ENCODE measurements around the gene FER1L5. TPM values are rescaled to one million over a fixed set of nuclear protein-coding genes. Genes with fewer than 3 reads are reported as not detected.

FER1L5 gene
- total RNA-seq, 1 experiment from 2014 or later, result 0.91 TPM

DNA sequence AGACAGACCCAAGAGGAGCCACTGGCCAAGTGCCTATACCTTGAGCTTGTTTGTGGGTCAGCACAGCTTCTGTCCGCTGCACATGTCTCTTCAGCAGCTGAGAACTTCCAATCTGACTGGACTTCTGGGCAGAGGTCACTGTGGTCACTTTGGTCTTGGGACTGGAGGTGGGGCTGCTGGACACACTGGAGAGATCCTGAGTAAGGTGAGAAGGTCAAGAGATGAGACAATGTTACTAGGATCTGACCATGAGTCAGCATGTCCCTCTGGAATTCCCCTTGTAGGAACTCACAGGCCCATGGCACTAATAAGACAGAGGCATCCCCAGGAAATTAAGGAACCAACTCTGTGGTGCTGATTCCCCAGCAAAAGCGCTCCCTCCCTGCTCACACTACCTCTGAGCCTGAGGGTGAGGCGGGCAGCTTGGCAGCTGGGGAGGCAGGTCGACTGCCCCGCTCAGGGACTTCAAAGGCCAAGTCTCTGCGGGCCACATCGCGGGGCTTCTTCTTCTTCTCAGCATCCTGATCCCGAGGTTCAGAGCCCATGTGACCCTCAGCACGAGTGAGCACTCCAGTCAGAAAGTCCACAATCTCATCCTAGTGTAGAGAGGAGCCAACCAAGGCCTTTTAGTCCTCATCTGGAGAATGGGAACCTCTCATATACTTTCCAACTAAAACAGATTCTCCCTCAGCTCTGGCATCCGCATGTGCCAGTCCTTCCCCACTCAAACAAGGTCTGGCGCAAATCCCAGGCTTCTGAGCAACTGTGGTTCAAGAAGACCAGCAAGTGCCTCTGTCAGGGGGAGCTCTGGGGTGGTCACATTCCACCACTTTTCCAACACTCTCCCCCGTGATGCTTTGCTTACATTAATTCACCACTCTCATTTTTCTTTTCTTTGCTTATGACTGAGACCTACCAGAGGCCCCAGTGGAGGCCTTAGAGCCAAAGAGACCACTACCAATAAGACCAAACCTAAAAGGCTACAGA, 33.8 kb upstream of the FER1L5 start (continued):
- TF ChIP-seq, protein P1, sequence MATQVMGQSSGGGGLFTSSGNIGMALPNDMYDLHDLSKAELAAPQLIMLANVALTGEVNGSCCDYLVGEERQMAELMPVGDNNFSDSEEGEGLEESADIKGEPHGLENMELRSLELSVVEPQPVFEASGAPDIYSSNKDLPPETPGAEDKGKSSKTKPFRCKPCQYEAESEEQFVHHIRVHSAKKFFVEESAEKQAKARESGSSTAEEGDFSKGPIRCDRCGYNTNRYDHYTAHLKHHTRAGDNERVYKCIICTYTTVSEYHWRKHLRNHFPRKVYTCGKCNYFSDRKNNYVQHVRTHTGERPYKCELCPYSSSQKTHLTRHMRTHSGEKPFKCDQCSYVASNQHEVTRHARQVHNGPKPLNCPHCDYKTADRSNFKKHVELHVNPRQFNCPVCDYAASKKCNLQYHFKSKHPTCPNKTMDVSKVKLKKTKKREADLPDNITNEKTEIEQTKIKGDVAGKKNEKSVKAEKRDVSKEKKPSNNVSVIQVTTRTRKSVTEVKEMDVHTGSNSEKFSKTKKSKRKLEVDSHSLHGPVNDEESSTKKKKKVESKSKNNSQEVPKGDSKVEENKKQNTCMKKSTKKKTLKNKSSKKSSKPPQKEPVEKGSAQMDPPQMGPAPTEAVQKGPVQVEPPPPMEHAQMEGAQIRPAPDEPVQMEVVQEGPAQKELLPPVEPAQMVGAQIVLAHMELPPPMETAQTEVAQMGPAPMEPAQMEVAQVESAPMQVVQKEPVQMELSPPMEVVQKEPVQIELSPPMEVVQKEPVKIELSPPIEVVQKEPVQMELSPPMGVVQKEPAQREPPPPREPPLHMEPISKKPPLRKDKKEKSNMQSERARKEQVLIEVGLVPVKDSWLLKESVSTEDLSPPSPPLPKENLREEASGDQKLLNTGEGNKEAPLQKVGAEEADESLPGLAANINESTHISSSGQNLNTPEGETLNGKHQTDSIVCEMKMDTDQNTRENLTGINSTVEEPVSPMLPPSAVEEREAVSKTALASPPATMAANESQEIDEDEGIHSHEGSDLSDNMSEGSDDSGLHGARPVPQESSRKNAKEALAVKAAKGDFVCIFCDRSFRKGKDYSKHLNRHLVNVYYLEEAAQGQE (IDR thresholded peaks at IDR 0.05; ENCODE audit: low read depth), result no peak
- TF ChIP-seq JUND (IDR thresholded peaks at IDR 0.05), result no peak
- no peak for TF ChIP-seq CBX3 (IDR thresholded peaks at IDR 0.05; ENCODE audit: low read depth)
- no peak for TF ChIP-seq ZFX (IDR thresholded peaks at IDR 0.05)
- no peak for TF ChIP-seq SP1 (IDR thresholded peaks at IDR 0.05; ENCODE audit: low read depth)
- no peak for TF ChIP-seq POLR2A (IDR thresholded peaks at IDR 0.05; ENCODE audit: borderline replicate concordance, extremely low read depth, insufficient read depth, insufficient read length)

DNA sequence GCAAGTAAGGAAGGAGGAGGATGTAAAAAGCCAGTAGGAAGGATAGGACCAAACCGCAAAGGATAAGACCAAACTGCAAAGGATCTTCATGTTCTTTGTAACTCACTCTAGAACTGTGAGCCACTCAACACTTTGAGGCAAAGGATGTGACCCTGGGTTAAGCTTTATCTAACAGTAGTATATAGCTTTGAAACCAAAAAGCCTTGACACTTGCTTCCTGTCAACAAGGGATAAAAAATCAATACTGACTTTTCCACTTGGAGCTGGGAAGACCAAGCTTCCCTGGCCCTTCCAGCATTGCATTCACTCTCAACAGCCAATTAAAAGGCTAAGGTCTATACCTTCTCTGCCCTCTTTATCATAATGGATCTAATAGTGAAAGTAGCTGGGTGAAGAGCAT, 26.4 kb upstream of the FER1L5 start:
- Histone ChIP-seq H3K9me3 (ENCODE audit: control insufficient read depth in 1 of 2, insufficient read depth in 1 of 2, low read depth in 1 of 2, low read length in 2 of 2) (no peaks in the 10 kb centered on the region), H3K4me1 (ENCODE audit: control insufficient read depth in 1 of 2, insufficient read depth in 2 of 2, low read length in 2 of 2) (no peaks in the 10 kb centered on the region), H3K4me2 (ENCODE audit: low read length) (no peak overlapping the region), H3K36me3 (ENCODE audit: control insufficient read depth in 1 of 2, insufficient read depth in 2 of 2, low read length in 2 of 2) (peaks cover 33 to 42% of the 10 kb centered on the region in 2 experiments), H3K9ac (ENCODE audit: low read length) (no peak overlapping the region), H4K20me1 (ENCODE audit: insufficient read depth) (no peaks in the 10 kb centered on the region), H3K79me2 (ENCODE audit: insufficient read depth, low read length) (peaks cover 7% of the 10 kb centered on the region), H3K27me3 (ENCODE audit: insufficient read depth, low read length) (no peaks in the 10 kb centered on the region), H2AFZ (ENCODE audit: low read depth, low read length, poor library complexity, severe bottlenecking) (no peak overlapping the region), H3K9me2 (ENCODE audit: insufficient read depth) (no peaks in the 10 kb centered on the region), H3K27ac (ENCODE audit: low read depth, low read length) (no peak overlapping the region), H3K4me3 (replicated peaks in 1 of 2; ENCODE audit: low read depth in 1 of 2, low read length in 2 of 2) (no peak overlapping the region)
- CTCF ChIA-PET, result no interaction called here
- TF ChIP-seq CBX3 (IDR thresholded peaks at IDR 0.05; ENCODE audit: low read depth) (no peak), SP1 (IDR thresholded peaks at IDR 0.05; ENCODE audit: low read depth) (no peak), FOSL1 (IDR thresholded peaks at IDR 0.05; ENCODE audit: low read depth) (no peak), TCF7L2 (IDR thresholded peaks at IDR 0.05; ENCODE audit: borderline replicate concordance, extremely low read depth, insufficient read depth, insufficient read length) (no peak), POLR2AphosphoS5 (IDR thresholded peaks at IDR 0.05; ENCODE audit: low read depth, low read length) (no peak), EZH2phosphoT487 (IDR thresholded peaks at IDR 0.05; ENCODE audit: borderline replicate concordance) (no peak)
- POLR2A ChIA-PET, result no interaction called here
- DNase-seq (ENCODE audit: low read depth, low spot score), result no peak
- intact Hi-C loops (cut with micrococcal nuclease), result no loop called here
- RAD21 ChIA-PET (ENCODE audit: low non-redundant PET in 1 of 2, low total read pairs in 2 of 2, uncharacterized antibody in 2 of 2, unreplicated experiment in 2 of 2), result no interaction called here
- no TSS peak for BruUV-seq (replicated peaks)
- no peak for ATAC-seq
